K562 treated with DMSO at 1 percent for 24 hours (cell line): ENCODE measurements around the gene NOTCH3. TPM values are rescaled to one million over a fixed set of nuclear protein-coding genes. Genes with fewer than 3 reads are reported as not detected.

Experiments used
- total RNA-seq: library from RNA; unstranded; fragments of 300-600 nt; gene quantifications from 2 replicates; pipeline ENCODE4 v1.2.3, GENCODE V29; 2022; ENCODE audit warnings: low read depth; ENCODE audit not compliant: insufficient read depth

NOTCH3 gene
- total RNA-seq: 0.13 and 0.71 TPM in 2 replicates

DNA sequence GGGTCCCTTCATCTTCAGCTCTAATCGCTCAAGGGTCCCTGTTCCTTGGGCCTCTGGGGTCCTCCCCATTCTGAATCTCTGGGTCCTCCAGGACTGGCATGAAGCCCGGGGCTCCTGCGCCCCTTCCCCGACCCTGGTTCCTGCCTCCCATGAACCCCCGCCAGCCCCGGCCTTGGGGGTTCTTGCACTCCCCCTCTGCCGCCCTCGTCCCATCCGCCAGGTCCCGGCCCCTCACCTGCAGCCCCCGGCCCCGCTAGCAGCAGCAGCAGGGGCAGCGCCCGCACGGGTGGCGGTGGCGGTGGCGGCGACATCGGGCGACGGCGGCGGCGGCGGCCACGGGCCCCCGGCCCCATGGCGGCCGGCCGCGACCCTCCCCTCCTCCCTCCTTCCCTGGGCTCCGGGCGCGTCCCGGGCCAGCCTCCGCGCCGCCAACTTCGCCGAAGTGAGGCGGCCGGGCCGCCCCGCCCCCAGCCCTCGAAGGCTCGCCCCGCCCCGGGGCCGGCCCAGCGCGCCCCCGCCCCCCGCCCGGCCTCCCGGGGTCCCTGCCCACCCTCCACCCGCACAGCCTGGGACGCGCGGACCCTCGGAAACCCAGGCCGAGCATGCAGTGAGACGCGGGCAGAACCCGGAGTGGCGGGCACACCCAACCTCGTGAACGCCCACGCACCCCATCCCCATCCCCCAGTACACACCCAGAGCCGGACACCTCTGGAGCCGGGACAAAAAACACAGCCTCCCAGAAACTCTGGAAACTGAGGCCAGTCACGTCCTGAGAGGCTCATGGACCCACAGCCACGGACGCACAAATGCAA lies at the start of gene NOTCH3:
TSS of gene NOTCH3 (minus strand) at position 443 of the 812 bp plus-strand sequence. CDS start at position 353, 90 bp downstream.

Other genes starting within 250 kb of the NOTCH3 start
- gene SLC1A6, start 221.1 kb downstream of the NOTCH3 start, total RNA-seq: not detected in 2 replicates
- not detected in 2 replicates for gene CASP14, start 151.5 kb downstream of the NOTCH3 start, total RNA-seq
- gene OR1I1, start 118.8 kb downstream of the NOTCH3 start, total RNA-seq: not detected in 2 replicates
- gene SYDE1, start 93.6 kb downstream of the NOTCH3 start, total RNA-seq: not detected in 2 replicates
- 0.37 TPM in 1 of 2 replicates, not detected in the other for gene EPHX3, start 31.5 kb upstream of the NOTCH3 start, total RNA-seq
- gene BRD4, start 131.5 kb upstream of the NOTCH3 start, total RNA-seq: 55.1 and 58.9 TPM in 2 replicates
- 20.3 and 23.1 TPM in 2 replicates for gene AKAP8, start 178.8 kb upstream of the NOTCH3 start, total RNA-seq
- gene AKAP8L, start 218.0 kb upstream of the NOTCH3 start, total RNA-seq: 111 and 113 TPM in 2 replicates
- 20.2 and 21.1 TPM in 2 replicates for gene WIZ, start 249.0 kb upstream of the NOTCH3 start, total RNA-seq